Trophoblast cell (in vitro differentiated cells and primary cell): ENCODE data around the gene TNFAIP3.
A peak's percentile ranks its signal among the peaks of the same experiment; 100 is the strongest.

Experiments used
- DNase-seq, 2 donors: peaks; one replicate each; pipeline ENCODE4 v3.0.0-alpha.2; 2016
- H2AFZ ChIP-seq: 2 replicates; pipeline ENCODE4 v1.6.1; 2013; ENCODE audit warnings: low read length, moderate library complexity, mild to moderate bottlenecking; ENCODE audit not compliant: insufficient read depth, poor library complexity
- H2AK5ac ChIP-seq: 2 replicates; pipeline ENCODE4 v1.6.1; 2013; ENCODE audit warnings: mild to moderate bottlenecking, low read length
- H2BK120ac ChIP-seq: 2 replicates; pipeline ENCODE4 v1.6.1; 2013; ENCODE audit warnings: low read length, mild to moderate bottlenecking, moderate library complexity; ENCODE audit not compliant: insufficient read depth, poor library complexity
- H2BK12ac ChIP-seq: 2 replicates; pipeline ENCODE4 v1.6.1; 2013; ENCODE audit warnings: mild to moderate bottlenecking, low read length, moderate library complexity
- H2BK5ac ChIP-seq: 2 replicates; pipeline ENCODE4 v1.6.1; 2013; ENCODE audit warnings: low read length, low read depth, moderate library complexity, mild to moderate bottlenecking; ENCODE audit not compliant: poor library complexity
- H3K14ac ChIP-seq: 2 replicates; pipeline ENCODE4 v1.6.1; 2013; ENCODE audit warnings: mild to moderate bottlenecking, low read length
- H3K18ac ChIP-seq: 2 replicates; pipeline ENCODE4 v1.6.1; 2013; ENCODE audit warnings: mild to moderate bottlenecking, low read length
- H3K23ac ChIP-seq: 2 replicates; pipeline ENCODE4 v1.6.1; 2013; ENCODE audit warnings: low read length
- H3K27ac ChIP-seq: 2 replicates; pipeline ENCODE4 v1.5.1; 2013; ENCODE audit warnings: low read depth, mild to moderate bottlenecking, inconsistent platforms, low read length, moderate library complexity
- H3K27me3 ChIP-seq: 2 replicates; pipeline ENCODE4 v1.6.1; 2013; ENCODE audit warnings: inconsistent platforms, mild to moderate bottlenecking, low read length, moderate library complexity; ENCODE audit not compliant: insufficient read depth
- H3K36me3 ChIP-seq, 2 experiments: 1 replicate in 1 of 2; 2 replicates in 1 of 2; pipeline ENCODE4 v1.6.1; 2013; ENCODE audit warnings: low read length in 2 of 2, mild to moderate bottlenecking in 2 of 2, moderate library complexity in 1 of 2; ENCODE audit not compliant: insufficient read depth in 2 of 2, control insufficient read depth in 1 of 2
- H3K4ac ChIP-seq: 2 replicates; pipeline ENCODE4 v1.6.1; 2013; ENCODE audit warnings: low read depth, mild to moderate bottlenecking, low read length, moderate library complexity
- H3K4me1 ChIP-seq, 2 experiments: 1 replicate in 1 of 2; 2 replicates in 1 of 2; pipeline ENCODE4 v1.6.1; 2013; ENCODE audit warnings: low read length in 2 of 2, mild to moderate bottlenecking in 2 of 2, moderate library complexity in 1 of 2; ENCODE audit not compliant: insufficient read depth in 2 of 2, control insufficient read depth in 1 of 2
- H3K4me2 ChIP-seq: 2 replicates; pipeline ENCODE4 v1.6.1; 2013; ENCODE audit warnings: inconsistent platforms, mild to moderate bottlenecking, low read length, moderate library complexity
- H3K4me3 ChIP-seq: 2 replicates; pipeline ENCODE4 v1.5.1; 2013; ENCODE audit warnings: mild to moderate bottlenecking, low read depth, low read length, inconsistent platforms
- H3K79me1 ChIP-seq: one replicate; pipeline ENCODE4 v1.6.1; 2013; ENCODE audit warnings: low read length
- H3K79me2 ChIP-seq: 2 replicates; pipeline ENCODE4 v1.6.1; 2013; ENCODE audit warnings: low read length, mild to moderate bottlenecking; ENCODE audit not compliant: control insufficient read depth, insufficient read depth, poor library complexity
- H3K9ac ChIP-seq: 2 replicates; pipeline ENCODE4 v1.6.1; 2013; ENCODE audit warnings: mild to moderate bottlenecking, low read length
- H3K9me3 ChIP-seq: 2 replicates; pipeline ENCODE4 v1.6.1; 2013; ENCODE audit warnings: low read depth, mild to moderate bottlenecking, control low read depth, inconsistent platforms, low read length; ENCODE audit not compliant: insufficient read depth
- H4K12ac ChIP-seq: 2 replicates; pipeline ENCODE4 v1.6.1; 2013; ENCODE audit warnings: low read depth, mild to moderate bottlenecking, low read length, moderate library complexity
- H4K8ac ChIP-seq: 2 replicates; pipeline ENCODE4 v1.6.1; 2013; ENCODE audit warnings: low read depth, mild to moderate bottlenecking, low read length, moderate library complexity
- H4K91ac ChIP-seq: one replicate; pipeline ENCODE4 v1.6.1; 2013; ENCODE audit warnings: low read depth, mild to moderate bottlenecking, low read length, moderate library complexity
- WGBS: extraction: QIAGEN DNeasy Blood & Tissue Kit; methylation state at CpG from one replicate; pipeline ENCODE4 v1.1.7; 2013; ENCODE audit warnings: missing lambda C conversion rate; ENCODE audit not compliant: insufficient read length, insufficient coverage; ENCODE audit errors: extremely low coverage; 5-methylcytosine and 5-hydroxymethylcytosine counted together

Gene TNFAIP3

DNA sequence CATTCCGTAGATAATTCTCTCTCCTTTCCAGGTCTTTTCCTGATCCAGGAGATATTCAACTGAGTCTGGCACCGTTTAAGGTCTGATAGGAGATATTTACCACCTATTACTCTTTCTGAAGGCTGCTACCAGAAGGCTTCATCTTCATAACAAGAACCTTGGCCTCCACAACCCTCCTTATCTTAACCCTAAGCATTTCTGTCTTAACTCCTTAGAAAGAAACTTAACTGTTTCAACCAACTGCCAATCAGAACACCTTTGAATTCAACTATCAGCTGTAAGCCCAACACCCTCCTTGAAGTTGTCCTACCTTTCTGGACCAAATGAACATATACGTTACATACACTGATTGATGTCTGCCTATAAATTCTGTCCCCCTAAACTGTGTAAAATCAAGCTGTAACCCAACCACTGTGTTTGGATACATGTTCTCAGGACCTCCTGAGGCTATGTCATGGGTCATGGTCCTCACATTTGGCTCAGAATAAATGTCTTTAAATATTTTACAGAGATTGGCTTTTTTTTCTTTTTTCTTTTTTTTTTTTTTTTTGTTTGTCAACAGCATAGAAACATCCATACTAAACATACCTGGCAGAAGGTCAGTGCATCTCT is 6.6 kb upstream of the TNFAIP3 start:
- Histone ChIP-seq H2BK5ac (no peak overlapping the region), H4K91ac (no peak overlapping the region), H3K4me3 (no peak overlapping the region), H2AK5ac (no peak overlapping the region), H2BK120ac (no peak overlapping the region), H2AFZ (no peak overlapping the region), H2BK12ac (no peak overlapping the region), H3K27ac (no peak overlapping the region), H3K18ac (no peak overlapping the region), H4K12ac (no peak overlapping the region), H3K9ac (no peak overlapping the region), H3K4me1 (peaks cover 2 to 7% of the 10 kb centered on the region in 2 experiments), H3K14ac (no peak overlapping the region), H4K8ac (no peak overlapping the region), H3K9me3 (no peaks in the 10 kb centered on the region), H3K79me2 (no peaks in the 10 kb centered on the region), H3K4ac (no peak overlapping the region), H3K23ac (no peak overlapping the region), H3K27me3 (no peaks in the 10 kb centered on the region), H3K4me2 (no peak overlapping the region), H3K36me3 (no peaks in the 10 kb centered on the region), H3K79me1 (peaks cover 2% of the 10 kb centered on the region)
- no peak for DNase-seq
- no CpG with 5 or more reads among the region's 3 CpGs for WGBS

DNA sequence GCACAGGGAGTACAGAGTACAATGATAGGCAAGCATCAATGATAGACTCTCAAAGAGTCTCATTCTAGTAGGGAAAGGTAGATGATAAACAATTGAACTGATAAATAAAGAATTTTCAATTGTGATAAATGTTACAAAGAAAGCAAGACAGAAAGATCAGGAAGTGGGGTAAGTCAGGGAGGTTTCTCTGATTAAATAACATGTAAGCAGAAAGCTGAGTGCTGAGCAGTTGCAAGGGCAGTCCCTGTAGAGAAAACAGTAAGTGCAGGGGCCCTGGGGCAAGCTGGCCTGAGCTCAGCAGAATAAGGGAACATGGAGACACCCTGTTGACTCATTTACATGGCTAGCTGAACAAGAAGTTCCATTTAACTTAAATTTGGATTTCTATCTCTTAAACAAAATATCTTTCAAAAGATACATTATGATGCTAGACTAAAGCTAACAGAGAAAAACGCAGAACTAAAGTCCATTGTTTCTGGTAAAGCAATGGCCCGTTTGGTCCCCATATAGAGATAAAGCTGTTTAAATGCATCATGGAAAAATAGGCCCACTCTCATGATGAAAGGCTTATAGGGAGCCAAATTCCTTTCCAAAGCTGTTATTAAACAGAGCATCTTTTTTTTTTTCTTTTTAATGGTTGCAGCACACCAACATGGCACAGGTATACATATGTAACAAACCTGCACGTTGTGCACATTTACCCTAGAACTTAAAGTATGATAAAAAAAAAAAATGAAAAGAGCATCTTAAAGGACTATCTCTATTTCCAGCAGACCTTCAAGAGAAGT is 5.3 kb upstream of the TNFAIP3 start:
- no peak for DNase-seq
- Histone ChIP-seq H3K79me2 (peaks cover 2% of the 10 kb centered on the region), H3K18ac (no peak overlapping the region), H3K27ac (no peak overlapping the region), H4K8ac (no peak overlapping the region), H4K91ac (no peak overlapping the region), H3K4me2 (no peak overlapping the region), H3K9me3 (no peaks in the 10 kb centered on the region), H3K4me1 (peaks cover 9 to 16% of the 10 kb centered on the region in 2 experiments), H3K27me3 (no peaks in the 10 kb centered on the region), H3K36me3 (no peaks in the 10 kb centered on the region), H3K4me3 (no peak overlapping the region), H3K23ac (no peak overlapping the region), H3K79me1 (peaks cover 7% of the 10 kb centered on the region), H2BK5ac (no peak overlapping the region), H3K9ac (no peak overlapping the region), H2BK120ac (no peak overlapping the region), H2AK5ac (no peak overlapping the region), H2AFZ (no peak overlapping the region), H2BK12ac (no peak overlapping the region), H4K12ac (no peak overlapping the region), H3K4ac (no peak overlapping the region), H3K14ac (no peak overlapping the region)
- no CpG with 5 or more reads among the region's 3 CpGs for WGBS

DNA sequence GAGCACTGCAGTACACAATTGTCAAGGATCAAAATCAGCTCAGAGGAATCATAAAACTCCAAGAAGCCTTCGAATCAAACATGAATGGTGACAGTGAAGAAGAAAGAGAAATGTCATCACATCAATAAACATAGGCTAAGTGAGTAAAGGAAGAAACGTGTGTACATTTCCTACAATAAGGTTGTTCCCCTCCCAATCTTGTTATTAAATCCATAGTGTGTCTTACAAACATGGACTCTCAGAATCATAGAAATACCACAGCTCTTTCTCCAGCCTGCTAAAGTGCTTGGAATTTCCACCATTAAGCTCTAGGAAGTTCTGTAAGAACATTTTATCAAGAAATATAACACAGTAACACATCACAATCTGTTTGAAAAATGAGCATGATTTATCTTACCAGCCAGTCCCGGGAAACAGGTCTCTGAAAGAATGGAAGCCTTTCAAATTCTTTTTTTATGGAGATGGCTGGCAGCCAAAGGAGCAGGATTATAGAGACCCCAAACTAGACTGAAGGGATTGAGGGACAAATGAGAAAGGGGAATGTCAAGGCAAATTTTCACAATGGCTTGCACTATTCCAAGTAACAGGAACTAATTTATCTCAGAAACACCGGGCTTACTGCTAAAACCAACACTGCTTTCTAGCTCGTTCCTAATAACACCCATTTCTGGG is 4.5 kb upstream of the TNFAIP3 start:
- Histone ChIP-seq H3K27ac (no peak overlapping the region), H2BK5ac (no peak overlapping the region), H3K14ac (no peak overlapping the region), H4K91ac (no peak overlapping the region), H3K4me2 (no peak overlapping the region), H2BK120ac (no peak overlapping the region), H3K4ac (no peak overlapping the region), H3K4me3 (no peak overlapping the region), H2AK5ac (no peak overlapping the region), H3K27me3 (no peaks in the 10 kb centered on the region), H2BK12ac (no peak overlapping the region), H3K18ac (no peak overlapping the region), H4K8ac (no peak overlapping the region), H3K23ac (no peak overlapping the region), H3K9ac (no peak overlapping the region), H3K9me3 (no peaks in the 10 kb centered on the region), H3K36me3 (no peaks in the 10 kb centered on the region), H3K4me1 (peaks cover 9 to 16% of the 10 kb centered on the region in 2 experiments), H3K79me1 (peaks cover 12% of the 10 kb centered on the region), H3K79me2 (peaks cover 7% of the 10 kb centered on the region), H4K12ac (no peak overlapping the region), H2AFZ (no peak overlapping the region)
- WGBS, result no CpG with 5 or more reads among the region's 5 CpGs
- DNase-seq, result no peak

DNA sequence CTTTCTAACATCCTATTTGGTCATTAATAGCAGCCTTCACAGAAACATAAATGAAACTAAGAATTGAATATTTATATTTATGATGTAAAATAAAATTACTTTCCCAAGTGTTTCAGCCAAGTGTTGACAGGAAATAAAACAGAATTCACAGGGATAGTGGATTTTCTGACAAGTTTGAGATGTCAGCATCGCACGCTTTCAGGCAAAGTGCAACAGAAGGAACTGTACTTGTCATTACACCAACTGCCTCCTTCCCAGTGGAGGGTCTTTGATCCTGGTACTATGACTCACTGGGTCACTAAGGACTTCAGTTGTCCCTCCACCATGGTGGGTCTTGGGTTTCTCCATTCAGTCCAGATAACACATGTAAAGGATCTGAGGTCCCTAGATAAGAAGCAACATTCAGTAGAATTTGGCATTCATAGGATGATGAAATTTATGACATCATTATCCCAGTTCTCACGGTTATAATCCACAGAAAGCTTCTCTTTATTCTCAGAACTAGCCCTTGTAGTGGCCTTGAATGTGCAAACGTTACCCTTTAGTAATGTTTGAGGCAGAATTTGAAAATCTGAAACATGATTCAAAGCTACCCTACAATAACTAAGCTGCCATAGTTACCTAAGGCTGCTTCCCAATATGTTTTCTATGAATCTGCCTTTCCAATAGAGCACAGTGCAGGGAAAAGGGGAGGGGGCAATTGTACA is 3.8 kb upstream of the TNFAIP3 start:
- Histone ChIP-seq H4K8ac (no peak overlapping the region), H3K9me3 (no peaks in the 10 kb centered on the region), H3K36me3 (no peaks in the 10 kb centered on the region), H4K91ac (no peak overlapping the region), H2AFZ (no peak overlapping the region), H3K27me3 (no peaks in the 10 kb centered on the region), H3K4ac (peak overlapping the region; percentile 47), H2BK5ac (no peak overlapping the region), H3K4me2 (no peak overlapping the region), H2AK5ac (peak overlapping the region; percentile 85), H3K9ac (no peak overlapping the region), H3K14ac (no peak overlapping the region), H2BK12ac (peak overlapping the region; percentile 82), H3K79me1 (peaks cover 17% of the 10 kb centered on the region), H4K12ac (no peak overlapping the region), H3K18ac (no peak overlapping the region), H3K27ac (no peak overlapping the region), H3K4me1 (peaks cover 9 to 16% of the 10 kb centered on the region in 2 experiments), H3K79me2 (peaks cover 12% of the 10 kb centered on the region), H3K4me3 (no peak overlapping the region), H2BK120ac (no peak overlapping the region), H3K23ac (no peak overlapping the region)
- DNase-seq, result peak in 1 of 2 donors; percentile 60
- no CpG with 5 or more reads among the region's 4 CpGs for WGBS
